Bronchial epithelial cell (primary cell): Measurements from ENCODE around the gene GRAMD2B. TPM values are rescaled to one million over a fixed set of nuclear protein-coding genes. Genes with fewer than 3 reads are reported as not detected.
A peak's percentile ranks its signal among the peaks of the same experiment; 100 is the strongest.

ENCODE experiments used
- DNase-seq: peaks from one replicate; pipeline ENCODE4 v3.0.0-alpha.2; 2010; ENCODE audit warnings: low read depth
- FAIRE-seq: peaks from 2 replicates; lab custom pipeline; 2011; peaks lifted over from hg19 to GRCh38; lab: Jason Lieb, UNC
- H3K27me3 ChIP-seq: 2 replicates; pipeline ENCODE4 v1.5.1; 2011; ENCODE audit warnings: low read length; ENCODE audit not compliant: control insufficient read depth, insufficient read depth
- H3K36me3 ChIP-seq: 2 replicates; pipeline ENCODE4 v1.5.1; 2011; ENCODE audit warnings: low read length; ENCODE audit not compliant: control insufficient read depth, insufficient read depth
- H3K4me3 ChIP-seq: 2 replicates; pipeline ENCODE4 v1.5.1; 2011; ENCODE audit warnings: mild to moderate bottlenecking, low read depth, low read length, control low read depth
- CTCF ChIP-seq: IDR thresholded peaks from 2 replicates; pipeline ENCODE4 v1.5.1; 2011; ENCODE audit warnings: mild to moderate bottlenecking, moderate library complexity, low read length, control low read depth, inconsistent platforms; ENCODE audit not compliant: insufficient read depth, severe bottlenecking
- total RNA-seq: library from RNA; depleted of rRNA; stranded (reverse); fragments of >200 nt; gene quantifications from 2 replicates; pipeline ENCODE4 v1.2.1, GENCODE V29; 2014

Gene GRAMD2B
- total RNA-seq, 1 donor from 2014 or later = 9.2 TPM

- Histone ChIP-seq H3K4me3 (no peak overlapping the region), H3K36me3 (peaks cover 7% of the 10 kb centered on the region), H3K27me3 (no peaks in the 10 kb centered on the region)
- FAIRE-seq (no peak), DNase-seq (no peak)
- no peak for TF ChIP-seq CTCF
Measured at GRCh38 chr5:126486332-126486731, 63.1 kb downstream of the GRAMD2B start.

- Histone ChIP-seq H3K36me3 (peaks cover 7% of the 10 kb centered on the region), H3K4me3 (no peak overlapping the region), H3K27me3 (no peaks in the 10 kb centered on the region)
- DNase-seq (no peak), FAIRE-seq (no peak)
- TF ChIP-seq CTCF = no peak
Measured at GRCh38 chr5:126487596-126487995, 64.4 kb downstream of the GRAMD2B start.

- FAIRE-seq = no peak
- H3K36me3 ChIP-seq = peaks cover 7% of the 10 kb centered on the region
- H3K27me3 ChIP-seq = no peaks in the 10 kb centered on the region
- no peak overlapping the region for H3K4me3 ChIP-seq
- DNase-seq = no peak
- TF ChIP-seq CTCF = no peak
Measured at GRCh38 chr5:126488443-126489065, 65.3 kb downstream of the GRAMD2B start.

GRCh38 chr5:126490167-126490940, 67.1 kb downstream of the GRAMD2B start:
- FAIRE-seq (no peak), DNase-seq (no peak)
- TF ChIP-seq CTCF = peak; percentile 43
- Histone ChIP-seq H3K36me3 (peaks cover 7% of the 10 kb centered on the region), H3K27me3 (no peaks in the 10 kb centered on the region), H3K4me3 (no peak overlapping the region)

- FAIRE-seq (no peak), DNase-seq (no peak)
- H3K27me3 ChIP-seq = no peaks in the 10 kb centered on the region
- peak; percentile 20 for TF ChIP-seq CTCF
- H3K4me3 ChIP-seq = no peak overlapping the region
- H3K36me3 ChIP-seq = peaks cover 2% of the 10 kb centered on the region
Measured at GRCh38 chr5:126492939-126493338, 69.7 kb downstream of the GRAMD2B start.
